Bronchial epithelial cell (primary cell): ENCODE measurements around the gene ERCC6L2. TPM values are rescaled to one million over a fixed set of nuclear protein-coding genes. Genes with fewer than 3 reads are reported as not detected.

Experiments
- DNase-seq: peaks from one replicate; pipeline ENCODE4 v3.0.0-alpha.2; 2010; ENCODE audit warnings: low read depth
- FAIRE-seq: peaks from 2 replicates; lab custom pipeline; 2011; peaks lifted over from hg19 to GRCh38; lab: Jason Lieb, UNC
- H3K27me3 ChIP-seq: 2 replicates; pipeline ENCODE4 v1.5.1; 2011; ENCODE audit warnings: low read length; ENCODE audit not compliant: control insufficient read depth, insufficient read depth
- H3K36me3 ChIP-seq: 2 replicates; pipeline ENCODE4 v1.5.1; 2011; ENCODE audit warnings: low read length; ENCODE audit not compliant: control insufficient read depth, insufficient read depth
- H3K4me3 ChIP-seq: 2 replicates; pipeline ENCODE4 v1.5.1; 2011; ENCODE audit warnings: mild to moderate bottlenecking, low read depth, low read length, control low read depth
- CTCF ChIP-seq: IDR thresholded peaks from 2 replicates; pipeline ENCODE4 v1.5.1; 2011; ENCODE audit warnings: mild to moderate bottlenecking, moderate library complexity, low read length, control low read depth, inconsistent platforms; ENCODE audit not compliant: insufficient read depth, severe bottlenecking
- total RNA-seq: library from RNA; depleted of rRNA; stranded (reverse); fragments of >200 nt; gene quantifications from 2 replicates; pipeline ENCODE4 v1.2.1, GENCODE V29; 2014

ERCC6L2 gene
- total RNA-seq, 1 donor from 2014 or later, result 33.4 TPM

- peaks cover 2% of the 10 kb centered on the region for H3K36me3 ChIP-seq
- no peak for TF ChIP-seq CTCF
- H3K4me3 ChIP-seq, result no peak overlapping the region
- H3K27me3 ChIP-seq, result no peaks in the 10 kb centered on the region
- DNase-seq, result no peak
- no peak for FAIRE-seq
These were observed 54.8 kb downstream of the ERCC6L2 start for GRCh38 chr9:95930277-95930676.

GRCh38 chr9:95935861-95936578 lies 60.5 kb downstream of the ERCC6L2 start:
- Histone ChIP-seq H3K36me3 (no peaks in the 10 kb centered on the region), H3K4me3 (no peak overlapping the region), H3K27me3 (no peaks in the 10 kb centered on the region)
- FAIRE-seq, result no peak
- no peak for TF ChIP-seq CTCF
- DNase-seq, result no peak

GRCh38 chr9:95936579-95937075 lies 61.1 kb downstream of the ERCC6L2 start:
- TF ChIP-seq CTCF, result no peak
- H3K36me3 ChIP-seq, result no peaks in the 10 kb centered on the region
- H3K4me3 ChIP-seq, result no peak overlapping the region
- DNase-seq, result no peak
- H3K27me3 ChIP-seq, result no peaks in the 10 kb centered on the region
- FAIRE-seq, result no peak

GRCh38 chr9:95937131-95937530 lies 61.6 kb downstream of the ERCC6L2 start:
- FAIRE-seq (peak; percentile 18), DNase-seq (peak; percentile 86)
- no peaks in the 10 kb centered on the region for H3K36me3 ChIP-seq
- TF ChIP-seq CTCF, result no peak
- no peak overlapping the region for H3K4me3 ChIP-seq
- no peaks in the 10 kb centered on the region for H3K27me3 ChIP-seq

- DNase-seq, result peak; percentile 7
- no peak for FAIRE-seq
- Histone ChIP-seq H3K36me3 (no peaks in the 10 kb centered on the region), H3K4me3 (no peak overlapping the region), H3K27me3 (no peaks in the 10 kb centered on the region)
- TF ChIP-seq CTCF, result no peak
These were observed 63.2 kb downstream of the ERCC6L2 start for GRCh38 chr9:95938724-95939123.
